Karpas-422 (cell line): ENCODE measurements around the gene PCBD1. TPM values are rescaled to one million over a fixed set of nuclear protein-coding genes. Genes with fewer than 3 reads are reported as not detected.

Experiments used
- DNase-seq: peaks from one replicate; pipeline ENCODE4 v3.0.0-alpha.2; 2015
- H2AFZ ChIP-seq: fragments of 200-600 bp; sonication (generic); 2 replicates; pipeline ENCODE4 v1.6.1; 2014; ENCODE audit warnings: antibody characterized with exemption, low read length, mixed read lengths
- H3K27ac ChIP-seq: fragments of 200-600 bp; sonication (generic); 2 replicates; pipeline ENCODE4 v1.5.1; 2014; ENCODE audit warnings: mild to moderate bottlenecking, low read length, moderate library complexity
- H3K27me3 ChIP-seq: fragments of 200-600 bp; sonication (generic); 2 replicates; pipeline ENCODE4 v1.6.1; 2014; ENCODE audit warnings: low read length, mixed read lengths
- H3K36me3 ChIP-seq: fragments of 200-600 bp; sonication (generic); 2 replicates; pipeline ENCODE4 v1.6.1; 2014; ENCODE audit warnings: low read length, mixed read lengths; ENCODE audit not compliant: insufficient read depth
- H3K4me1 ChIP-seq: fragments of 200-600 bp; sonication (generic); 2 replicates; pipeline ENCODE4 v1.6.1; 2014; ENCODE audit warnings: mild to moderate bottlenecking, low read length, mixed read lengths
- H3K4me2 ChIP-seq: fragments of 200-600 bp; sonication (generic); 2 replicates; pipeline ENCODE4 v1.6.1; 2014; ENCODE audit warnings: low read length, low read depth, mild to moderate bottlenecking; ENCODE audit not compliant: poor library complexity, severe bottlenecking
- H3K4me3 ChIP-seq: fragments of 200-600 bp; sonication (generic); 2 replicates; pipeline ENCODE4 v1.5.1; 2014; ENCODE audit warnings: mild to moderate bottlenecking, antibody characterized with exemption, low read length, mixed read lengths
- H3K79me2 ChIP-seq: fragments of 200-600 bp; sonication (generic); 2 replicates; pipeline ENCODE4 v1.6.1; 2014; ENCODE audit warnings: mild to moderate bottlenecking, low read length, mixed read lengths
- H3K9ac ChIP-seq: fragments of 200-600 bp; sonication (generic); 2 replicates; pipeline ENCODE4 v1.6.0; 2014; ENCODE audit warnings: low read length
- H3K9me2 ChIP-seq: fragments of 200-600 bp; sonication (generic), shearing (Covaris generic); replicated peaks from 2 replicates; pipeline ENCODE4 v1.6.0; 2014; ENCODE audit warnings: mild to moderate bottlenecking, low read length, moderate library complexity; ENCODE audit not compliant: insufficient read depth
- H3K9me3 ChIP-seq: fragments of 300-700, 200-600 bp; sonication (generic); 2 replicates; pipeline ENCODE4 v1.6.1; 2014; ENCODE audit warnings: low read length, mixed read lengths
- H4K20me1 ChIP-seq: fragments of 200-600 bp; sonication (generic); 2 replicates; pipeline ENCODE4 v1.6.1; 2014; ENCODE audit warnings: mild to moderate bottlenecking, antibody characterized with exemption, low read length, low read depth; ENCODE audit not compliant: insufficient read depth
- total RNA-seq: library from RNA; depleted of rRNA; stranded (reverse); fragments of >200 nt; shearing (Covaris generic); gene quantifications from 2 replicates; pipeline ENCODE4 v1.2.3, GENCODE V29; 2014; ENCODE audit warnings: low replicate concordance; rRNA removed

PCBD1 gene
- 73.7 and 76.4 TPM in 2 replicates for total RNA-seq

DNA sequence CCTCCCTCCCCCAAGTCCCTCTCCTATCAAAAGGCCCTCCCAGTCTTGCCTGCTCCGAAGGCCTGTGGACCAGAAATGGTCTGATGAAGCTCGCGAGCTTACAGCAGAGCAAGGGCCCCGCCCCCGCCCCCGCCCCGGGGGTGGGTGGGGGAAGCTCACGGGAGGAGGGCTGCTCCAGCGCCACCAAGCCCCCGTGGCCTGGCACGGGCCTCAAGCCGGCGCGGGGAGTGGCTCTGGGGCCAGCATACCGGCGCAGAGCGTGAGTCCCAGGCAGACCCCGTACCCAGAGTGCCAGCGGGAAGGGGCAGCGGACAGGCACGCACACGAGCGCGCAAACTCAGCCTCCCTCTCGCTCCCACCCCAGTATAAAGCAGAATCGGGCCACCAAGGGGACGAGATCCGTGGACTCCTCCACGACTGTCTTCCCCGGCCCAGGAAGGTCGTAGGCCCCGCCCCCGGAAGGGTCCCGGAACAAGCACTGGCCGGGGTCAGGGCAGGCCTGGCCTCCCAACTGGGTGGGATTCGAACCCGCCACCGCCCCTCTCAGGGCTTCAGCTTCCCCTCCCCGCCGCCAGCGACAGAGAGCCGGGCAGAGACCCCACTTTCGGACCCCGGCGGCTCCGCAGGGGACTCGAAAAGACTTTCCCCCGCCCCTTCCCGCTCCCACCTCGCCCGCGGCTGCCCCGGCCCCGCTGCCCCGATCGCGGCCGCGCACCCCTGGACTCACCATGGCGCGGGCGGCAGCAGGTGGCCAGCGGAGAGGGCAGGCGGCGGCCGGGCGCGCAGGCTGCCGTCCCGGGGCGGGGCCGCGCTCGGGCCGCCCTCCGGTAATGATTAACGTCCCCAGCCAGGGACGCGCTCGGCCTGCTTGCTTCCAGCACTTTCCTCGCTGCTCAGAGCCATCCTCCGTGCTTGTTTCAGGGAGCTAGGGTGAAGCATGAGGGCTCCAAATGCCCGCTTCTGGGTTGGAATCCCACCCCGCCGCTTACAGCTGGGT, at the start of gene PCBD1:
Gene PCBD1, minus strand, starts transcription at position 762 of the 997 bp plus-strand sequence. Its CDS starts 32 bp downstream, at position 730.
- peak; percentile 93 for DNase-seq
- H3K27ac ChIP-seq: peak within 1 kb of the TSS; percentile 67
- peaks cover 3% of the 10 kb centered on the region; the same call in 1 of the 2 replicates for H3K36me3 ChIP-seq
- H3K4me3 ChIP-seq: peak within 1 kb of the TSS; percentile 72
- peak within 1 kb of the TSS; percentile 77 for H3K9ac ChIP-seq
- H2AFZ ChIP-seq: peak within 1 kb of the TSS; percentile 80
- no peaks in the 10 kb centered on the region for H3K9me3 ChIP-seq
- no peaks in the 10 kb centered on the region for H4K20me1 ChIP-seq
- peaks cover 25% of the 10 kb centered on the region for H3K4me1 ChIP-seq
- no peaks in the 10 kb centered on the region for H3K9me2 ChIP-seq
- peak within 1 kb of the TSS; percentile 98 for H3K4me2 ChIP-seq
- H3K27me3 ChIP-seq: no peaks in the 10 kb centered on the region
- peaks cover 15% of the 10 kb centered on the region for H3K79me2 ChIP-seq

DNA sequence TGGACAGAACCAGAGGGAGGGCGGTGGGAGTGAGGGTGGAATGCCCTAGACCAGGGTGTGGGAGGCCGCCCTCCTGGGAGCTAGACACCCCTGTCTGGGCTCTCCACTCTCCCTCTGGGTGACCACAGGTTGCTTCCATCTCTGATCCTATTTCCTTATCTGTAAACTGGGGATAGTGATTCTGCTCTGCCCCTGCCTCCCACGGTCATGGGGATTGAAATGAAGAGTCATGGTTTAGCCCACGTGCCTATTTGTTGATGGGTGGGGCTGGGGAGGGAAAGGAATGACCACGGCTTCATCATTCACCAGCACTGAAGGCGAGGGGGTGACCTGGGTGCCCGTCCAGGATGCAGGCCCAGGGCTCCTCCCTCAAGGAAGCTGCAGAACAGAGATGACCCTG, 49.3 kb upstream of the PCBD1 start:
- DNase-seq: no peak
- Histone ChIP-seq H3K27me3 (no peaks in the 10 kb centered on the region), H3K4me3 (no peak overlapping the region), H3K36me3 (no peaks in the 10 kb centered on the region), H3K9ac (no peak overlapping the region), H3K9me2 (no peaks in the 10 kb centered on the region), H3K4me1 (no peaks in the 10 kb centered on the region), H3K9me3 (no peaks in the 10 kb centered on the region), H2AFZ (no peak overlapping the region), H3K4me2 (no peak overlapping the region), H3K27ac (no peak overlapping the region), H3K79me2 (no peaks in the 10 kb centered on the region), H4K20me1 (no peaks in the 10 kb centered on the region)

DNA sequence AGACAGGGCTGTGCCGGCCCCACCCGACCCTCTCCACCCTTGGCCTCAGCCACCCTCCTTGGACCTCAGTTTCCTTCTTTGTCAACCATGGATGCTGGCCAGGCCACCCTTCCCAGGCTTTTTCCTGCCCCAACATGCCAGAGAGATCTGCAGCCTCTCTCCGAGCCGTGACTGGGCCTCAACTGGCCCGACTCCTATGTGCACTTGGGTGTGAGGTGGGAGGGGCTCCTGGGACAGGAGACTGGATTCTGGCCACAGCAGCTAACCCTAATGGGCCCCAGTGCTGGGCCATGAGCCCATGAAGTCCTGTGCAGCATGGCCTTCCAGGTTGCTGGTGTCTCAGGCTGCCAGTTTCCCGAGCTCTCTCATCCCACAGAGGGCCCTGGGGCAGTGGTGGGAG, 47.7 kb upstream of the PCBD1 start:
- Histone ChIP-seq H3K79me2 (no peaks in the 10 kb centered on the region), H3K36me3 (no peaks in the 10 kb centered on the region), H3K27ac (no peak overlapping the region), H3K9ac (no peak overlapping the region), H3K4me3 (no peak overlapping the region), H2AFZ (no peak overlapping the region), H3K4me2 (no peak overlapping the region), H3K4me1 (no peaks in the 10 kb centered on the region), H3K9me2 (no peaks in the 10 kb centered on the region), H3K9me3 (no peaks in the 10 kb centered on the region), H3K27me3 (no peaks in the 10 kb centered on the region), H4K20me1 (no peaks in the 10 kb centered on the region)
- no peak for DNase-seq

GRCh38 chr10:70935631-70936030, 47.3 kb upstream of the PCBD1 start:
- no peaks in the 10 kb centered on the region for H4K20me1 ChIP-seq

DNA sequence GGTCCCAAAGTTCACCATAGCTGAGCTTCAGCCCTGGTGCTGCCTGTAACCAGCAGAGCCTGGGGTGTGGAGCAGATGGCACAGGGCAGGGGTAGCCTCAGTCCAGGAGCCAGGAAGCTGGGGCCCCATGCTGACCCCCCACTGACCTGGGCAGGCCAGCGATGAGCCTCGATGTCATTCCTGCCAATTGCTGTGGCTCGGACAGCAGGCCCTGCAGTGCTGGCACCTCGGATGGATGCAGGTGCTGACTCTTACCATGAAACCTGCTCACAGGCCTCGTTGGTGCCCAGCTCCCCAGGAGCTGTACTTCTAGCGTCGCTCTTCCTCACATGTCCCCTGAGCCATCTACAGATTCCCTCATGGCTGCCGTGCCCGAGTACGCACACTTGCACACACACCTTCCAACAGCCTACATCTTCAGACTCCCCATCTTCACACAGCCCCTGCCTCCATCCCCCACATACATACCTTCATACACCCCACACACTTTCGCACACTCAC, 46.8 kb upstream of the PCBD1 start:
- no peaks in the 10 kb centered on the region for H3K9me2 ChIP-seq
- H4K20me1 ChIP-seq: no peaks in the 10 kb centered on the region
- no peaks in the 10 kb centered on the region for H3K27me3 ChIP-seq
- no peak overlapping the region for H3K4me2 ChIP-seq
- no peaks in the 10 kb centered on the region for H3K4me1 ChIP-seq
- H2AFZ ChIP-seq: no peak overlapping the region
- no peaks in the 10 kb centered on the region for H3K36me3 ChIP-seq
- H3K27ac ChIP-seq: no peak overlapping the region
- no peak for DNase-seq
- no peak overlapping the region for H3K9ac ChIP-seq
- H3K4me3 ChIP-seq: no peak overlapping the region
- H3K79me2 ChIP-seq: no peaks in the 10 kb centered on the region
- H3K9me3 ChIP-seq: no peaks in the 10 kb centered on the region

More at GRCh38 chr10:70935631-70936030, 47.3 kb upstream of the PCBD1 start:
- Histone ChIP-seq H3K9me2 (no peaks in the 10 kb centered on the region), H3K4me2 (no peak overlapping the region), H2AFZ (no peak overlapping the region), H3K27ac (no peak overlapping the region), H3K9me3 (no peaks in the 10 kb centered on the region), H3K4me3 (no peak overlapping the region), H3K79me2 (no peaks in the 10 kb centered on the region), H3K9ac (no peak overlapping the region), H3K4me1 (no peaks in the 10 kb centered on the region), H3K36me3 (no peaks in the 10 kb centered on the region), H3K27me3 (no peaks in the 10 kb centered on the region)
- no peak for DNase-seq

DNA sequence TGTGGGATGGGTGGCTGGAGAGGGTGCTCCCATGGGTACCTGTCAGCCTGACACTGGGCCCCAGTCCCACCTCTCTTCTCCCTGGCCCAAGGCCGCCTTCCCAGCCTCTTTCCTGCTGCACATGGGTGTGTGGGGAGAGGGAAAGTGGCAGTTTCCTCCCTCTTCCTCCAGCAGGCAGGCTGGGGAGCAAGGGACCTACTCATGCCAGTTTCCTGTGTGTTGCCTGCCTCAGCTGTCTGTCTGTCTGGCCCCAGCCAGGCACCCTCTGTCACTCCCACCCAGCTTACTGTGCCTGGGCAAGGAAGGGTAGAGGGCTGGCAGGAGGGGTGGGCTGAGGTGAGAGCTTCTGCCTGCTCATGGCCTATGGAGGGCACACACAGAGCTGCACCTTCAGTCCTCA, 46.3 kb upstream of the PCBD1 start:
- H3K79me2 ChIP-seq: no peaks in the 10 kb centered on the region
- H3K27ac ChIP-seq: no peak overlapping the region
- no peaks in the 10 kb centered on the region for H3K4me1 ChIP-seq
- H4K20me1 ChIP-seq: no peaks in the 10 kb centered on the region
- H3K9ac ChIP-seq: no peak overlapping the region
- DNase-seq: no peak
- H3K27me3 ChIP-seq: no peaks in the 10 kb centered on the region
- no peaks in the 10 kb centered on the region for H3K9me2 ChIP-seq
- no peak overlapping the region for H3K4me3 ChIP-seq
- H3K36me3 ChIP-seq: no peaks in the 10 kb centered on the region
- no peak overlapping the region for H2AFZ ChIP-seq
- H3K4me2 ChIP-seq: no peak overlapping the region
- H3K9me3 ChIP-seq: no peaks in the 10 kb centered on the region

GRCh38 chr10:70932392-70933196, 44.2 kb upstream of the PCBD1 start:
- Histone ChIP-seq H3K27me3 (no peaks in the 10 kb centered on the region), H3K9me2 (no peaks in the 10 kb centered on the region), H2AFZ (no peak overlapping the region), H3K27ac (no peak overlapping the region), H3K36me3 (no peaks in the 10 kb centered on the region), H3K4me1 (no peaks in the 10 kb centered on the region), H3K79me2 (no peaks in the 10 kb centered on the region), H4K20me1 (no peaks in the 10 kb centered on the region), H3K4me2 (no peak overlapping the region), H3K9me3 (no peaks in the 10 kb centered on the region), H3K4me3 (no peak overlapping the region), H3K9ac (no peak overlapping the region)
- DNase-seq: no peak
